K562 (cell line): ENCODE results near the gene JUN. TPM values are rescaled to one million over a fixed set of nuclear protein-coding genes. Genes with fewer than 3 reads are reported as not detected.

ENCODE experiments used
- ATF2 ChIP-seq: sonication (generic); formaldehyde crosslinking; IDR thresholded peaks from 2 replicates; pipeline ENCODE4 v1.8.1; 2022; ENCODE audit warnings: missing genetic modification reagents
- BCOR ChIP-seq: fragments of 450-650 bp; IDR thresholded peaks from 2 replicates; pipeline ENCODE4 v1.6.1; 2016
- CCNT2 ChIP-seq: IDR thresholded peaks from 2 replicates; pipeline ENCODE4 v1.6.1; 2011; ENCODE audit warnings: borderline replicate concordance, low read depth, mild to moderate bottlenecking, moderate library complexity, mixed read lengths, low read length; ENCODE audit not compliant: insufficient read length; ENCODE audit errors: extremely low read depth
- CHD4 ChIP-seq: fragments of 200-600 bp; sonication (generic); IDR thresholded peaks from 3 replicates; pipeline ENCODE4 v1.6.1; 2012; ENCODE audit warnings: low read depth, mild to moderate bottlenecking, mixed read lengths, low read length, inconsistent platforms; ENCODE audit not compliant: insufficient read depth, insufficient replicate concordance, poor library complexity, severe bottlenecking
- DPF2 ChIP-seq: fragments of 450-650 bp; IDR thresholded peaks from 2 replicates; pipeline ENCODE4 v1.6.1; 2016
- E2F3 ChIP-seq: fragments of 250-450 bp; sonication (Bioruptor Pico); IDR thresholded peaks from 2 replicates; pipeline ENCODE4 v1.4.0; 2020; ENCODE audit warnings: mild to moderate bottlenecking
- FOXK2 ChIP-seq, 2 experiments: fragments of 450-650 bp; IDR thresholded peaks in 1 of 2; conservative IDR thresholded peaks in 1 of 2; 2 replicates each; pipeline ENCODE4 v1.6.1; 2016; ENCODE audit warnings: low read depth in 2 of 2, mild to moderate bottlenecking in 1 of 2
- HDAC2 ChIP-seq: fragments of 450-650 bp; IDR thresholded peaks from 2 replicates; pipeline ENCODE4 v1.6.1; 2016; ENCODE audit warnings: mild to moderate bottlenecking
- HMG20B ChIP-seq: fragments of 250-450 bp; sonication (Bioruptor Pico); IDR thresholded peaks from 2 replicates; pipeline ENCODE4 v1.5.0; 2021; ENCODE audit warnings: mild to moderate bottlenecking
- JUN ChIP-seq, 2 experiments: sonication (generic) in 1 of 2; formaldehyde crosslinking in 1 of 2; IDR thresholded peaks; 2 replicates each; pipeline versions ENCODE4 v1.6.1 to v1.8.0; 2012 to 2022; ENCODE audit warnings: borderline replicate concordance in 2 of 2, mild to moderate bottlenecking in 2 of 2, improper control_type of control experiment in 1 of 2, low read depth in 1 of 2, low read length in 1 of 2, missing genetic modification reagents in 1 of 2
- KLF6 ChIP-seq: fragments of 250-450 bp; sonication (Bioruptor Pico); IDR thresholded peaks from 2 replicates; pipeline ENCODE4 v1.4.0; 2020; ENCODE audit warnings: mild to moderate bottlenecking, moderate library complexity, borderline replicate concordance
- MEF2A ChIP-seq: IDR thresholded peaks from 2 replicates; pipeline ENCODE4 v1.6.1; 2011; ENCODE audit warnings: low read depth, mild to moderate bottlenecking, low read length, moderate library complexity; ENCODE audit not compliant: control insufficient read depth
- NFYB ChIP-seq: IDR thresholded peaks from 2 replicates; pipeline ENCODE4 v1.6.1; 2011; ENCODE audit warnings: mild to moderate bottlenecking, moderate library complexity; ENCODE audit not compliant: insufficient read length; ENCODE audit errors: extremely low read depth
- PML ChIP-seq: IDR thresholded peaks from 2 replicates; pipeline ENCODE4 v1.6.1; 2012; ENCODE audit warnings: low read length, inconsistent platforms
- POLR3A ChIP-seq: IDR thresholded peaks from 2 replicates; pipeline ENCODE4 v1.6.1; 2011; ENCODE audit warnings: borderline replicate concordance, mild to moderate bottlenecking, moderate library complexity; ENCODE audit not compliant: insufficient read length, insufficient read depth; ENCODE audit errors: extremely low read depth
- SNAPC5 ChIP-seq: fragments of 250-450 bp; sonication (Bioruptor Pico); IDR thresholded peaks from 2 replicates; pipeline ENCODE4 v1.8.0; 2021; ENCODE audit warnings: moderate library complexity, mild to moderate bottlenecking, inconsistent platforms
- SOX6 ChIP-seq: fragments of 450-650 bp; IDR thresholded peaks from 2 replicates; pipeline ENCODE4 v1.6.1; 2014; ENCODE audit warnings: mild to moderate bottlenecking
- SREBF1 ChIP-seq: fragments of 150-350 bp; IDR thresholded peaks from 2 replicates; pipeline ENCODE4 v1.6.1; 2014; ENCODE audit warnings: antibody characterized with exemption, low read depth, low read length, borderline replicate concordance
- SRF ChIP-seq, 2 experiments: fragments of 250-450, 450-650 bp in 1 of 2; sonication (Bioruptor Pico) in 1 of 2; sonication (generic) in 1 of 2; formaldehyde crosslinking; IDR thresholded peaks; 2 replicates each; pipeline versions ENCODE4 v1.5.0 to v1.5.1; 2020 to 2022; ENCODE audit warnings: mild to moderate bottlenecking in 1 of 2, missing genetic modification reagents in 1 of 2
- ZBTB17 ChIP-seq: fragments of 450-650 bp; formaldehyde crosslinking; IDR thresholded peaks from 2 replicates; pipeline ENCODE4 v1.4.0; 2020; ENCODE audit warnings: mild to moderate bottlenecking
- ZFP1 ChIP-seq: fragments of 450-650 bp; formaldehyde crosslinking; IDR thresholded peaks from 2 replicates; pipeline ENCODE4 v1.4.0; 2020; ENCODE audit warnings: mild to moderate bottlenecking, mixed read lengths
- ZKSCAN3 ChIP-seq: fragments of 250-450 bp; sonication (Bioruptor Pico); IDR thresholded peaks from 2 replicates; pipeline ENCODE4 v1.4.0; 2020
- ZNF395 ChIP-seq: fragments of 200-800 bp; sonication (Bioruptor generic); IDR thresholded peaks from 2 replicates; pipeline ENCODE4 v1.6.1; 2017; ENCODE audit warnings: missing genetic modification characterization, missing compliant biosample characterization
- ZNF589 ChIP-seq: fragments of 200-800 bp; sonication (Bioruptor generic); IDR thresholded peaks from 2 replicates; pipeline ENCODE4 v1.6.1; 2016; ENCODE audit warnings: low read depth, missing genetic modification characterization, missing compliant biosample characterization
- ZNF778 ChIP-seq: fragments of 450-650 bp; formaldehyde crosslinking; IDR thresholded peaks from 2 replicates; pipeline ENCODE4 v1.4.0; 2020; ENCODE audit warnings: mild to moderate bottlenecking, moderate library complexity
- polyA plus RNA-seq, 8 experiments: library from polyadenylated mRNA; depleted of rRNA in 4 of 8; stranded (reverse) in 5 of 8; unstranded in 3 of 8; fragments of >200 nt; fragmentation: Nextera tagmentation in 2 of 8; fragmentation: Illumina TruSeq in 1 of 8; extraction: Ambion mirVana in 2 of 8; extraction: Trizol in 1 of 8; gene quantifications; 2 replicates each; pipeline versions ENCODE4 v1.2.1 to v1.2.3, GENCODE V29; 2011 to 2014; ENCODE audit warnings: inconsistent platforms in 1 of 8, missing spikeins in 1 of 8
- total RNA-seq, 7 experiments: library from RNA; depleted of rRNA in 6 of 7; stranded (reverse); fragments of >200 nt in 6 of 7; fragmentation: Illumina TruSeq in 2 of 7; extraction: Trizol in 2 of 7; gene quantifications; 2 replicates each; pipeline versions ENCODE4 v1.2.1 to v1.2.3, GENCODE V29; 2011 to 2021; ENCODE audit warnings: low replicate concordance in 1 of 7

JUN gene
- total and polyA plus RNA-seq, 9 of the 15 experiments (the other 6 are each of a cell fraction or from before 2014, with no cell fraction given), result 0.32 to 23.4 (median 4.0) TPM

- no peak for TF ChIP-seq HDAC2
- TF ChIP-seq ZBTB17, result no peak
- no peak for TF ChIP-seq HMG20B
- TF ChIP-seq CHD4, result no peak
- TF ChIP-seq DPF2, result peak; percentile 78
- TF ChIP-seq E2F3 (CRISPR knock-in tag), result no peak; the same call in 1 of the 2 replicates
- no peak for TF ChIP-seq SNAPC5 (CRISPR knock-in tag)
- TF ChIP-seq ZNF589 (CRISPR knock-in tag), result no peak
- TF ChIP-seq SOX6, result peak; percentile 85
- TF ChIP-seq KLF6 (CRISPR knock-in tag), result no peak
- no peak for TF ChIP-seq POLR3A
- TF ChIP-seq FOXK2 (conservative IDR thresholded peaks at IDR 0.05 in 1 of 2, IDR thresholded peaks at IDR 0.05 in 1 of 2; ENCODE audit: low read depth in 2 of 2), result peak; percentile 79 to 81
- TF ChIP-seq ZFP1 (CRISPR knock-in tag), result no peak
- no peak for TF ChIP-seq NFYB
- no peak for TF ChIP-seq ZNF778 (CRISPR knock-in tag)
- no peak for TF ChIP-seq PML
- TF ChIP-seq SREBF1, result no peak
- TF ChIP-seq MEF2A, result no peak
- TF ChIP-seq ATF2 (CRISPR knock-in tag), result no peak
- TF ChIP-seq ZKSCAN3 (CRISPR knock-in tag), result no peak
- no peak for TF ChIP-seq ZNF395 (CRISPR knock-in tag)
- TF ChIP-seq JUN (IDR thresholded peaks at IDR 0.05; ENCODE audit: borderline replicate concordance, low read depth, low read length), result peak; percentile 31; the same call in 1 of the 2 replicates
- no peak for TF ChIP-seq JUN (CRISPR knock-in tag; IDR thresholded peaks at IDR 0.05; ENCODE audit: borderline replicate concordance)
- peak in 1 of 2 experiments; percentile 93; a peak in 2 of 4 replicates for TF ChIP-seq SRF (CRISPR knock-in tag; IDR thresholded peaks at IDR 0.05)
- peak; percentile 42; the same call in 1 of the 2 replicates for TF ChIP-seq BCOR
- TF ChIP-seq CCNT2, result peak; percentile 99
Measured at GRCh38 chr1:58815069-58815685, 31.3 kb upstream of the JUN start (continued).
